Large intestine (tissue), 3 donors: ENCODE results near the gene CAPN7. TPM values are rescaled to one million over a fixed set of nuclear protein-coding genes. Genes with fewer than 3 reads are reported as not detected.
"Not testable (repeated sequence)": the region's sequence is repeated elsewhere in the genome, so short reads cannot be mapped to it uniquely, and the experiment has no call there.

Source experiments
- DNase-seq, 2 donors: peaks; one replicate each; pipeline versions ENCODE4 v3.0.0 to v3.0.0-alpha.2; 2013
- H3K27ac ChIP-seq: one replicate; pipeline ENCODE4 v1.5.1; 2013; ENCODE audit warnings: low read length
- H3K27me3 ChIP-seq: 2 replicates; pipeline ENCODE4 v1.6.1; 2013; ENCODE audit warnings: low read length; ENCODE audit not compliant: control insufficient read depth, insufficient read depth
- H3K36me3 ChIP-seq: 2 replicates; pipeline ENCODE4 v1.6.1; 2013; ENCODE audit warnings: low read length; ENCODE audit not compliant: control insufficient read depth, insufficient read depth
- H3K4me1 ChIP-seq: one replicate; pipeline ENCODE4 v1.6.1; 2013; ENCODE audit warnings: low read length; ENCODE audit not compliant: control insufficient read depth, insufficient read depth
- H3K4me3 ChIP-seq: one replicate; pipeline ENCODE4 v1.5.1; 2013; ENCODE audit warnings: low read length
- H3K9me3 ChIP-seq: one replicate; pipeline ENCODE4 v1.6.1; 2013; ENCODE audit warnings: mild to moderate bottlenecking, low read depth, low read length, moderate library complexity; ENCODE audit not compliant: control insufficient read depth
- WGBS: methylation state at CpG from one replicate; pipeline ENCODE4 v1.1.5; 2013; ENCODE audit warnings: low lambda C conversion rate; ENCODE audit not compliant: insufficient coverage; 5-methylcytosine and 5-hydroxymethylcytosine counted together
- polyA plus RNA-seq: library from polyadenylated mRNA; unstranded; fragments of 120-200 nt; gene quantifications from one replicate; pipeline ENCODE4 v1.2.1, GENCODE V29; 2013

CAPN7 gene
- polyA plus RNA-seq, 1 donor: 46.7 TPM

GRCh38 chr3:15171096-15171495 is 35.0 kb upstream of the CAPN7 start:
- H3K4me3 ChIP-seq: no peak overlapping the region
- no CpG with 5 or more reads among the region's 3 CpGs for WGBS
- no peaks in the 10 kb centered on the region for H3K36me3 ChIP-seq
- peaks cover 22% of the 10 kb centered on the region for H3K27me3 ChIP-seq
- H3K4me1 ChIP-seq: no peaks in the 10 kb centered on the region
- no peak overlapping the region for H3K27ac ChIP-seq
- DNase-seq: no peak
- no peaks in the 10 kb centered on the region for H3K9me3 ChIP-seq

GRCh38 chr3:15172806-15173205 is 33.2 kb upstream of the CAPN7 start:
- H3K27ac ChIP-seq: no peak overlapping the region
- H3K4me1 ChIP-seq: no peaks in the 10 kb centered on the region
- no peak for DNase-seq
- H3K27me3 ChIP-seq: peaks cover 26% of the 10 kb centered on the region
- H3K9me3 ChIP-seq: no peaks in the 10 kb centered on the region
- no peaks in the 10 kb centered on the region for H3K36me3 ChIP-seq
- no peak overlapping the region for H3K4me3 ChIP-seq
- no CpG with 5 or more reads among the region's 1 CpG for WGBS

DNA sequence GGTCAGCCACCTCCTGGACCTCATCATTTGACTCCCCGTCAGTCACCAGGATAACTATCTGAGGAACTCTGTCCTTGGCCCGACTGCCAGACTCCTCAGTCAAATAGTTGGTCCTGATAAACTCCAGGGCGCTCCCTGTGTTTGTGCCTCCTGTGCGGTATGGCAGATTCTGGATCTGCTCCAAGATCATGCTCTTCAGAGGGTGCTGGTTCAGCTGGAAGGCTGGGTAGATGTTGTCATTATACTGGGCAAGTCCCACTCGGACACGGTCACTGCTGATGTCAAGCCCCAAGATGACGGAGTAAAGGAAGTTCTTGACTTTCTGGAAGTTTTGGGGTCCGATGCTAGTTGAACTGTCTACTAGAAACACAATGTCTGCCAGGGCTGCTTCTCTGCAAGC is 31.1 kb upstream of the CAPN7 start:
- 100% methylated on average over 1 of the region's 8 CpGs for WGBS
- Histone ChIP-seq H3K36me3 (no peaks in the 10 kb centered on the region), H3K9me3 (no peaks in the 10 kb centered on the region), H3K4me1 (no peaks in the 10 kb centered on the region), H3K27ac (no peak overlapping the region), H3K27me3 (peaks cover 34% of the 10 kb centered on the region), H3K4me3 (no peak overlapping the region)
- DNase-seq: no peak

GRCh38 chr3:15175605-15176004 is 30.4 kb upstream of the CAPN7 start:
- H3K36me3 ChIP-seq: no peaks in the 10 kb centered on the region
- H3K27ac ChIP-seq: no peak overlapping the region
- WGBS: no CpG with 5 or more reads among the region's 1 CpG
- H3K9me3 ChIP-seq: no peaks in the 10 kb centered on the region
- no peaks in the 10 kb centered on the region for H3K4me1 ChIP-seq
- DNase-seq: no peak
- peaks cover 38% of the 10 kb centered on the region for H3K27me3 ChIP-seq
- H3K4me3 ChIP-seq: no peak overlapping the region

DNA sequence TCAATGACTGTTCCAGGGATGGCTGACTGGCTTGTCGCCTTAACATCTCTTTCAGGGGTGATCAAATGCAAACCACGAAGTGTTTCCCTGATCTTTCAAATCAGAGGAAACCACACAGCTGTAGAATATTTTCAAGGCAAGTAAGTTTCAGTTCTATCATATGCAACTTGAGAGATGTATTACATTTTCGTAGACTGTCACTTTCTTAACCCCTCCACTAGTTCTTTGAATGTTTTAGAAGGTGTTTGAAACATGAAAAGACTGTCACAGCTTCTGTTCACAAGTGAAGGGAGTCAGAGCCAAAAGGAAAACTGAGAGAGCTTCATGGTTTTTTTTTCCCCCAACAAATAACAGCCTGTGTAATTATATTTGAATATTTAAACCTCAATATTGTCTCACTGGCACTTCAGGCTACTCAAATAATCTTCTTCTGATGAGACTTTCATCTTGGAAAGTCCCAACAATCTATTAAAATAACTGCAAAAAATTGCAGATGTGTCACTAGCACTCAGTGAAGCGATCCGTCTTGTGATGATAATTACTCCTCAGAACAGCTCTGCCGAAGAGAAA is 25.9 kb upstream of the CAPN7 start:
- H3K4me3 ChIP-seq: no peak overlapping the region
- no peak for DNase-seq
- H3K36me3 ChIP-seq: no peaks in the 10 kb centered on the region
- H3K27ac ChIP-seq: no peak overlapping the region
- WGBS: 43% methylated on average over 3 of the region's 6 CpGs
- H3K27me3 ChIP-seq: peaks cover 21% of the 10 kb centered on the region
- H3K4me1 ChIP-seq: no peaks in the 10 kb centered on the region
- H3K9me3 ChIP-seq: no peaks in the 10 kb centered on the region

GRCh38 chr3:15181511-15181910 is 24.5 kb upstream of the CAPN7 start:
- Histone ChIP-seq H3K4me1 (no peaks in the 10 kb centered on the region), H3K36me3 (no peaks in the 10 kb centered on the region), H3K9me3 (no peaks in the 10 kb centered on the region), H3K4me3 (no peak overlapping the region), H3K27me3 (peaks cover 14% of the 10 kb centered on the region), H3K27ac (no peak overlapping the region)
- 100% methylated on average over 1 of the region's 1 CpG for WGBS
- DNase-seq: no peak

DNA sequence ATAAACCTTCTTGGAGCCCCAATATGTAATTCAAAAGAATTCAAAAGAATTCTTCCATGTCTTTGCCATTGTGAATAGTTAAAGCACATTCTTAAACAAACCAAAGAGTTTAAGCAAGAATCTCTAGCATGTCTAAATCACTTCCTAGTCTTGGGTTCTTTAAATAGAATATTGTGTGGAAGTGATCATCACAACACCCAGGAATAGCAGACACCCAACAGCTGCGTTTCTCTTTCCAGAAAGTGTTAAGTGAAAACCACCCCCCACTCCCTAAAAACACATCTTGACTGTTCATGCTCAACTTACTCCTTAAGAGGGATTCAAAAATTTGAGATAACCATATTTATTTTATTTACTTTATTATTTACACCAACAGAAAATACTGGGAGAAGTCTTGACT is 24.1 kb upstream of the CAPN7 start:
- no peak for DNase-seq
- no CpG with 5 or more reads among the region's 1 CpG for WGBS

DNA sequence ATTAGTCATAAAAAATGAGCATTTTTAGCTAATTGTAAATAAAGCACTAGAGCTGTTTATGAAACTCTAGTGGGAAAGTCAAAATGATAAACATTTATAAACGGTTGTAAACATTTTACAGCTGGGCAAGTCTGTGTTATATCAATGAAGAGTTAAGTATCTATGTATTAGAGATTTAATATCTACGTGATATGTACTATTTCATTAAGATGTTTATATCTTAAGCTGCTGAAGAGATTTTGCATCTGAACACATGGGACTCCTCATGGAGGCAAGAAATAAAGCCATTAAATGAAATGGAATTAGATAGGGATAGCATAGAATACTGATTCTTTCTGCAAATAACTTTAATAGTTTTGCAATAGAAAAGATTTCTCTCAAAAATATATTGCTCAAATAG is 23.0 kb upstream of the CAPN7 start:
- Histone ChIP-seq H3K27ac (no peak overlapping the region), H3K9me3 (no peaks in the 10 kb centered on the region), H3K4me3 (no peak overlapping the region), H3K4me1 (no peaks in the 10 kb centered on the region), H3K36me3 (no peaks in the 10 kb centered on the region), H3K27me3 (peaks cover 11% of the 10 kb centered on the region)
- no peak for DNase-seq
- 85% methylated on average over 2 of the region's 2 CpGs for WGBS

More for the DNA sequence above, 24.1 kb upstream of the CAPN7 start:
- H3K9me3 ChIP-seq: no peaks in the 10 kb centered on the region
- no peak overlapping the region for H3K4me3 ChIP-seq
- no peak overlapping the region for H3K27ac ChIP-seq
- no peaks in the 10 kb centered on the region for H3K36me3 ChIP-seq
- H3K4me1 ChIP-seq: no peaks in the 10 kb centered on the region
- H3K27me3 ChIP-seq: peaks cover 14% of the 10 kb centered on the region

DNA sequence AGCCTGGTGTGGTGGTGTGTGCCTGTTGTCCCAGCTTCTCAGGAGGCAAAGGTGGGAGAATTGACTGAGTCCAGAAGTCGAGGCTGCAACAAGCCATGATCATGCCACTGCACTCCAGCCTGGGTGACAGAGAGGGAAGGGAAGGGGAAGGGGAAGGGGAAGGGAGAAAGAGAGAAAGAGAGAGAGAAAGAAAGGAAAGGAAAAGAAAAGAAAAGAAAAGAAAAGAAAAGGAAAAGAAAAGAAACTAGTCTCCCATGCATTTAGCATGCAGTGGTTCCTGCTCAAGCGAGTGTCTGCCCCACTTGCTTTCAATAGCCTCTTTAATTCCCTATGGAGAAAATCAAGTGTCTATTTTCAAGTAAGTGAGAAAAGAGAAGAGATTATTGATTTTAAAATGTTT is 20.6 kb upstream of the CAPN7 start:
- no peak for DNase-seq
- Histone ChIP-seq H3K27ac (no peak overlapping the region), H3K4me3 (no peak overlapping the region), H3K36me3 (no peaks in the 10 kb centered on the region), H3K9me3 (no peaks in the 10 kb centered on the region), H3K27me3 (peaks cover under 1% of the 10 kb centered on the region), H3K4me1 (no peaks in the 10 kb centered on the region)
- WGBS: 100% methylated on average over 2 of the region's 2 CpGs

DNA sequence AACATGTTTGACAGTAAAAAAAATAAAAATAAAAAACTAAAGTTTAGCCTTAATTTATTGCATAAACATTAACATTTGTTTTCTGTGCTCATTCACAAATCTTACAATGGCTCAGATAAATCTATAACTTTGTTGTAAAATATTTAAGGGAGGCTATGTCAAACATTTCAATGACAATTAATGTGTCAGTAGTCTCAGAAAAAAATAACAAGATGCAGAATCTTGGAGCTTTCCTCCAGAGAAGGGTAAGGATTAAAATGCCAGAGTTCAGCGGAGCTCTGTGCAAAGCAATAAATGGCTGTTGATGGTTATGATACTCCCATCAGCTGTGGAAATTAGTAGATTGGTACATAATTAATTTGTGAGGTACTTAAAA is 20.0 kb upstream of the CAPN7 start:
- no peaks in the 10 kb centered on the region for H3K36me3 ChIP-seq
- no peak overlapping the region for H3K4me3 ChIP-seq
- no peak for DNase-seq
- no peak overlapping the region for H3K27ac ChIP-seq
- WGBS: no CpG with 5 or more reads among the region's 1 CpG
- no peaks in the 10 kb centered on the region for H3K27me3 ChIP-seq
- H3K9me3 ChIP-seq: no peaks in the 10 kb centered on the region
- no peaks in the 10 kb centered on the region for H3K4me1 ChIP-seq

GRCh38 chr3:15186477-15187164 is 19.4 kb upstream of the CAPN7 start:
- DNase-seq, H3K36me3 ChIP-seq, H3K4me1 ChIP-seq, H3K4me3 ChIP-seq, H3K27ac ChIP-seq, H3K27me3 ChIP-seq, H3K9me3 ChIP-seq: not testable (repeated sequence)
- WGBS: no CpG with 5 or more reads among the region's 33 CpGs
